Testis (tissue), 3 donors: ENCODE results near the gene CRISPLD2. TPM values are rescaled to one million over a fixed set of nuclear protein-coding genes. Genes with fewer than 3 reads are reported as not detected.
A peak's percentile ranks its signal among the peaks of the same experiment; 100 is the strongest.

Experiments used
- DNase-seq: peaks from one replicate; pipeline ENCODE4 v3.0.0-alpha.2; 2019
- H3K27ac ChIP-seq, 2 donors: fragments of 200-600 bp; sonication (generic); one replicate each; pipeline ENCODE4 v1.5.1; 2019
- H3K27me3 ChIP-seq: fragments of 200-600 bp; sonication (generic); one replicate; pipeline ENCODE4 v1.5.1; 2019
- H3K36me3 ChIP-seq: fragments of 200-600 bp; sonication (generic); one replicate; pipeline ENCODE4 v1.5.1; 2017; ENCODE audit warnings: low read depth; ENCODE audit errors: missing control alignments
- H3K4me1 ChIP-seq: fragments of 200-600 bp; sonication (generic); one replicate; pipeline ENCODE4 v1.5.1; 2019
- H3K4me3 ChIP-seq, 2 donors: fragments of 200-600 bp; sonication (generic); one replicate each; pipeline ENCODE4 v1.5.1; 2017 to 2019
- H3K9me3 ChIP-seq: fragments of 200-600 bp; sonication (generic); one replicate; pipeline ENCODE4 v1.5.1; 2017
- POLR2A ChIP-seq: fragments of 450-650 bp; IDR thresholded peaks from one replicate; pipeline ENCODE4 v1.6.1; 2017; ENCODE audit warnings: antibody characterized with exemption, mild to moderate bottlenecking, moderate library complexity
- WGBS, 2 donors: methylation state at CpG; one replicate each; pipeline ENCODE4 v1.1.5; 2018; 5-methylcytosine and 5-hydroxymethylcytosine counted together
- intact Hi-C: fragments of 100-400 bp; cut with DNase I; formaldehyde crosslinking; loops from one replicate; pipeline ENCODE4 v1.15.1; 2023; ENCODE audit warnings: low total_unique reads
- polyA plus RNA-seq: library from polyadenylated mRNA; stranded (reverse); fragments of 350-450 nt; fragmentation: Illumina TruSeq; extraction: RNeasy Lipid Tissue Mini Kit (QIAGEN cat#74804); gene quantifications from one replicate; pipeline ENCODE4 v1.2.3, GENCODE V29; 2014; ENCODE audit warnings: low read depth, low replicate concordance; ENCODE audit not compliant: insufficient read depth
- total RNA-seq, 2 donors: library from RNA; depleted of rRNA; stranded (reverse); fragments of >200 nt; gene quantifications; one replicate each; pipeline ENCODE4 v1.2.3, GENCODE V29; 2016
- TF ChIP-seq, protein P1 (sequence below), 3 experiments: fragments of 450-650 bp in 2 of 3; fragments of 200-600 bp in 1 of 3; sonication (generic) in 1 of 3; IDR thresholded peaks; one replicate each; pipeline ENCODE4 v1.5.1; 2016 to 2019; ENCODE audit warnings: antibody characterized with exemption in 3 of 3, mild to moderate bottlenecking in 2 of 3, moderate library complexity in 1 of 3

Gene CRISPLD2
- total and polyA plus RNA-seq, 3 donors from 2014 or later = 47.7 to 59.6 (median 48.8) TPM

GRCh38 chr16:84922351-84923120 is 102.8 kb downstream of the CRISPLD2 start:
- WGBS, 2 donors = 28 to 31% methylated on average over 13 to 19 of the region's 19 CpGs
- DNase-seq = peak; percentile 78
- intact Hi-C loops = no loop called here

DNA sequence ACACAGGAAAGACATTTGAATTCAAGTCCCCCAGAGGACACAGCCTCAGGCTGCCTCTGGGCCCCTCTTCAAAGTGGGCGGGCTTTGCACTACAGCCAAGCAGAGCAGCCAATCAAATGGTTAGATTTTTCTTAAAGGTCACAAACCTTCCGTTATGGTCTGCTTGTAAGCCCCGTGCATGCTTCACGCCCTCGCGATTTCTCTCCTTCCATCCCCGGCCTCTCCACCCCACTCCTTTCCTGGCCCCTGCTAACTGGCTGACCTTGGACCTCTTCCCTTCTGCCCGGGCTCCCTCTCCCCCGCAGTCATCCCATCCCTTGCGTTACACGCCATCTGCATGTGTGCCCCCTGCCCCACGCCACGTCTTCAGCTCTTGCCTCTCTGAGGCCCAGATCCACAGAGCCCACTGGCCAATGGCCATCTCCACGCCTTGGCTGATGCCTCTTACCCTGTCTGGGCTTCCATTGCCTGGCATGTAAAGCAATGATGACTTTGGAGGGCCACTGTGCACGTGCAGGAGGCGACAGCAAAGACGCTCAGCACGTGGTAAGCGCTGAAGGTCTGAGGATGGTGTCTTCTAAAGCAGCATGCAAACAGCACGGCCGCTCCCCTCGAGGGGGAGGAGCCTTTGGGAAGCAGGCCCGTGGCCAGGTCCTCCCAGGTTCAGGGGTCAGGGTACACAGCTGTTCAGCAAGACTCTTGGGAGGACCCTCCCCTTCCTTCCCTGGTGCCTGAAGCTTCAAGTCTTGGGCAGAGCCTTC is 104.7 kb downstream of the CRISPLD2 start:
- no peak overlapping the region for H3K4me3 ChIP-seq
- WGBS, 2 donors = 44 to 50% methylated on average over 12 to 23 of the region's 23 CpGs
- peak; percentile 83 for DNase-seq
- no peaks in the 10 kb centered on the region for H3K27me3 ChIP-seq
- H3K27ac ChIP-seq = peak overlapping the region in 1 of 2 donors; percentile 67
- no peaks in the 10 kb centered on the region for H3K9me3 ChIP-seq
- H3K4me1 ChIP-seq = peaks cover 60% of the 10 kb centered on the region
- intact Hi-C loops = no loop called here
- no peaks in the 10 kb centered on the region for H3K36me3 ChIP-seq
- TF ChIP-seq POLR2A = no peak
- TF ChIP-seq, protein P1, sequence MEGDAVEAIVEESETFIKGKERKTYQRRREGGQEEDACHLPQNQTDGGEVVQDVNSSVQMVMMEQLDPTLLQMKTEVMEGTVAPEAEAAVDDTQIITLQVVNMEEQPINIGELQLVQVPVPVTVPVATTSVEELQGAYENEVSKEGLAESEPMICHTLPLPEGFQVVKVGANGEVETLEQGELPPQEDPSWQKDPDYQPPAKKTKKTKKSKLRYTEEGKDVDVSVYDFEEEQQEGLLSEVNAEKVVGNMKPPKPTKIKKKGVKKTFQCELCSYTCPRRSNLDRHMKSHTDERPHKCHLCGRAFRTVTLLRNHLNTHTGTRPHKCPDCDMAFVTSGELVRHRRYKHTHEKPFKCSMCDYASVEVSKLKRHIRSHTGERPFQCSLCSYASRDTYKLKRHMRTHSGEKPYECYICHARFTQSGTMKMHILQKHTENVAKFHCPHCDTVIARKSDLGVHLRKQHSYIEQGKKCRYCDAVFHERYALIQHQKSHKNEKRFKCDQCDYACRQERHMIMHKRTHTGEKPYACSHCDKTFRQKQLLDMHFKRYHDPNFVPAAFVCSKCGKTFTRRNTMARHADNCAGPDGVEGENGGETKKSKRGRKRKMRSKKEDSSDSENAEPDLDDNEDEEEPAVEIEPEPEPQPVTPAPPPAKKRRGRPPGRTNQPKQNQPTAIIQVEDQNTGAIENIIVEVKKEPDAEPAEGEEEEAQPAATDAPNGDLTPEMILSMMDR (IDR thresholded peaks at IDR 0.05) = no peak

More at GRCh38 chr16:84922351-84923120, 102.8 kb downstream of the CRISPLD2 start:
- peaks cover 48% of the 10 kb centered on the region for H3K4me1 ChIP-seq
- TF ChIP-seq, protein P1 (IDR thresholded peaks at IDR 0.05) = no peak
- no peak for TF ChIP-seq POLR2A
- H3K4me3 ChIP-seq = no peak overlapping the region
- no peaks in the 10 kb centered on the region for H3K36me3 ChIP-seq
- no peaks in the 10 kb centered on the region for H3K9me3 ChIP-seq
- no peaks in the 10 kb centered on the region for H3K27me3 ChIP-seq
- H3K27ac ChIP-seq = peak overlapping the region; percentile 53 to 83

GRCh38 chr16:84925092-84925772 is 105.4 kb downstream of the CRISPLD2 start:
- H3K4me1 ChIP-seq = peaks cover 63% of the 10 kb centered on the region
- WGBS, 2 donors = 57 to 70% methylated on average over 7 to 11 of the region's 11 CpGs
- no peaks in the 10 kb centered on the region for H3K27me3 ChIP-seq
- H3K4me3 ChIP-seq = no peak overlapping the region
- H3K9me3 ChIP-seq = no peaks in the 10 kb centered on the region
- intact Hi-C loops = no loop called here
- H3K27ac ChIP-seq = peak overlapping the region in 1 of 2 donors; percentile 67
- TF ChIP-seq, protein P1 (IDR thresholded peaks at IDR 0.05) = peak; percentile 70 to 85 (median 76)
- TF ChIP-seq POLR2A = no peak
- no peaks in the 10 kb centered on the region for H3K36me3 ChIP-seq
- DNase-seq = peak; percentile 71

DNA sequence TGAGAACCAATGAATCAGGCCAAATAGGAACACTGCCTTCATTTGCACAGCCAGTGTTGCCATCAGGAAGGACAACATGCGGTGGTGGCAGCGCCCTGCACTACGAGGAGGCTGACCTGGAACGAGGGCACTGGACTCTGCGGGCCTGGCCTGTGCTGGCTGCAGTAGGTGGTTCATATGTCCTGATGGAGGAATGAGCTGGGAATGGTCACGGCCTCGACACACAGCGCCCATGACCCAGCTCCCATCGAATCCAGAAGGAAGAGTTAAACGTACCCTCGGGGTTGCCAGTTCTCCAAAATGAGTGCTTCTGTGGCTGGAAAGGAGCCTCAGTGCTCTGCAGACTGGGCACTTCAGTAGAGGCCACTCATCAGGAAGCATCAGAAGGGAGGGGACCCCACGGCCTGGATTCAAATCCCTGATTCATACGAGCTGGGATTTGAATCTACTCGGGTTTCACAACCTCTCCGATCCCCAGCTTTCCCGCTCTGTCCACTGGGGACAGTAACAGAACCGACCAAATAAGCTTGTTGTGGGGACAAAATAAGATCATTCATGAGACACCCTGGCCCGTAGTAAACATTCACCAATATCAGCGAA is 106.1 kb downstream of the CRISPLD2 start:
- TF ChIP-seq, protein P1 (IDR thresholded peaks at IDR 0.05) = no peak
- no peak for TF ChIP-seq POLR2A
- H3K27ac ChIP-seq = no peak overlapping the region
- WGBS, 2 donors = 74 to 85% methylated on average over 15 to 19 of the region's 19 CpGs
- intact Hi-C loops = no loop called here
- H3K27me3 ChIP-seq = no peaks in the 10 kb centered on the region
- peaks cover 66% of the 10 kb centered on the region for H3K4me1 ChIP-seq
- H3K36me3 ChIP-seq = no peaks in the 10 kb centered on the region
- no peak overlapping the region for H3K4me3 ChIP-seq
- no peak for DNase-seq
- H3K9me3 ChIP-seq = no peaks in the 10 kb centered on the region
